K562 (cell line): ENCODE results near the gene MYLK4.

Experiments used
- BCLAF1 ChIP-seq, 2 experiments: fragments of 450-650 bp in 1 of 2; IDR thresholded peaks; 2 replicates each; pipeline ENCODE4 v1.6.1; 2011 to 2017; ENCODE audit warnings: low read depth in 2 of 2, antibody characterized with exemption in 1 of 2, borderline replicate concordance in 1 of 2, low read length in 1 of 2, mild to moderate bottlenecking in 1 of 2, mixed read lengths in 1 of 2; ENCODE audit not compliant: control insufficient read depth in 1 of 2
- CHAMP1 ChIP-seq: fragments of 450-650 bp; IDR thresholded peaks from 2 replicates; pipeline ENCODE4 v1.6.1; 2016; ENCODE audit warnings: mild to moderate bottlenecking
- HMGXB4 ChIP-seq: sonication (generic); formaldehyde crosslinking; IDR thresholded peaks from 2 replicates; pipeline ENCODE4 v1.8.1; 2023; ENCODE audit warnings: mild to moderate bottlenecking, missing genetic modification reagents
- MLX ChIP-seq, 2 experiments: fragments of 450-650 bp in 1 of 2; sonication (generic) in 1 of 2; formaldehyde crosslinking; conservative IDR thresholded peaks; 2 replicates each; pipeline versions ENCODE4 v1.4.0 to v1.8.1; 2020 to 2022; ENCODE audit warnings: mild to moderate bottlenecking in 1 of 2, missing genetic modification reagents in 1 of 2
- POLR2A ChIP-seq: fragments of 450-650 bp; conservative IDR thresholded peaks from 2 replicates; pipeline ENCODE4 v1.6.1; 2016
- SMARCA5 ChIP-seq: fragments of 450-650 bp; IDR thresholded peaks from 2 replicates; pipeline ENCODE4 v1.6.1; 2016
- STAT5A ChIP-seq: IDR thresholded peaks from 2 replicates; pipeline ENCODE4 v1.6.1; 2012; ENCODE audit warnings: low read length, inconsistent platforms, borderline replicate concordance

- TF ChIP-seq BCLAF1 (IDR thresholded peaks at IDR 0.05; ENCODE audit: borderline replicate concordance in 1 of 2, control insufficient read depth in 1 of 2, low read depth in 2 of 2, low read length in 1 of 2) (no peak), HMGXB4 (CRISPR knock-in tag) (no peak), STAT5A (no peak), SMARCA5 (no peak), CHAMP1 (no peak), POLR2A (no peak), MLX (CRISPR knock-in tag; conservative IDR thresholded peaks at IDR 0.05) (no peak)
Measured at GRCh38 chr6:2712102-2712501, 38.6 kb downstream of the MYLK4 start.
